NCI-H2196 treated with DMSO at 0.1 percent for 48 hours (cell line): Measurements from ENCODE around the gene AHNAK.
A peak's percentile ranks its signal among the peaks of the same experiment; 100 is the strongest.
"Not testable (repeated sequence)": the region's sequence is repeated elsewhere in the genome, so short reads cannot be mapped to it uniquely, and the experiment has no call there.

ENCODE experiments used
- DNase-seq: peaks from one replicate; lab custom pipeline; 2025; ENCODE audit not compliant: unreplicated experiment; lab: John Stamatoyannopoulos, UW

The AHNAK gene, protein sequence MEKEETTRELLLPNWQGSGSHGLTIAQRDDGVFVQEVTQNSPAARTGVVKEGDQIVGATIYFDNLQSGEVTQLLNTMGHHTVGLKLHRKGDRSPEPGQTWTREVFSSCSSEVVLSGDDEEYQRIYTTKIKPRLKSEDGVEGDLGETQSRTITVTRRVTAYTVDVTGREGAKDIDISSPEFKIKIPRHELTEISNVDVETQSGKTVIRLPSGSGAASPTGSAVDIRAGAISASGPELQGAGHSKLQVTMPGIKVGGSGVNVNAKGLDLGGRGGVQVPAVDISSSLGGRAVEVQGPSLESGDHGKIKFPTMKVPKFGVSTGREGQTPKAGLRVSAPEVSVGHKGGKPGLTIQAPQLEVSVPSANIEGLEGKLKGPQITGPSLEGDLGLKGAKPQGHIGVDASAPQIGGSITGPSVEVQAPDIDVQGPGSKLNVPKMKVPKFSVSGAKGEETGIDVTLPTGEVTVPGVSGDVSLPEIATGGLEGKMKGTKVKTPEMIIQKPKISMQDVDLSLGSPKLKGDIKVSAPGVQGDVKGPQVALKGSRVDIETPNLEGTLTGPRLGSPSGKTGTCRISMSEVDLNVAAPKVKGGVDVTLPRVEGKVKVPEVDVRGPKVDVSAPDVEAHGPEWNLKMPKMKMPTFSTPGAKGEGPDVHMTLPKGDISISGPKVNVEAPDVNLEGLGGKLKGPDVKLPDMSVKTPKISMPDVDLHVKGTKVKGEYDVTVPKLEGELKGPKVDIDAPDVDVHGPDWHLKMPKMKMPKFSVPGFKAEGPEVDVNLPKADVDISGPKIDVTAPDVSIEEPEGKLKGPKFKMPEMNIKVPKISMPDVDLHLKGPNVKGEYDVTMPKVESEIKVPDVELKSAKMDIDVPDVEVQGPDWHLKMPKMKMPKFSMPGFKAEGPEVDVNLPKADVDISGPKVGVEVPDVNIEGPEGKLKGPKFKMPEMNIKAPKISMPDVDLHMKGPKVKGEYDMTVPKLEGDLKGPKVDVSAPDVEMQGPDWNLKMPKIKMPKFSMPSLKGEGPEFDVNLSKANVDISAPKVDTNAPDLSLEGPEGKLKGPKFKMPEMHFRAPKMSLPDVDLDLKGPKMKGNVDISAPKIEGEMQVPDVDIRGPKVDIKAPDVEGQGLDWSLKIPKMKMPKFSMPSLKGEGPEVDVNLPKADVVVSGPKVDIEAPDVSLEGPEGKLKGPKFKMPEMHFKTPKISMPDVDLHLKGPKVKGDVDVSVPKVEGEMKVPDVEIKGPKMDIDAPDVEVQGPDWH (N-terminal part only)

GRCh38 chr11:62546244-62546928 is at the start of gene AHNAK:
AHNAK (minus strand) TSS chr11:62546806; CDS start chr11:62536098, 10,708 bp downstream.
- no peak for DNase-seq

DNA sequence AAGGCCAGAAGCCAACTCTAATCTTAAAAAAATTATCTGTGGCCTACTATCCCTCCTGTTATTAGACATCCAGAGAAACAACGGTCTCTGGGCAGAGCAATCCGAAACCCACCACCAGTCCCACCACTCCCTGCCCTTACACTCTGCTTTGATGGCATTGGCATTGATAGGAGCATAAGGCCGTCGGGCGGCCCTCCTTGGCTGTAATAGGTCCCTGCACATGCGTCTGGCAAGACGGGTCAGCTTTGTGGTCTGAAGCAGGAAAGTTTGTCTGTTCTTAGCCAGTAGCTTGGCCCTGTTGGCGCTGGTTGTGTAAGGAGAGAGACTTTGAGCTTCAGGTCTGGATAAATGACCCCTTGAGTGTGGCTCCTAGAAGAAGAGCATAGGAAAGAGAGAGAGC is 48.5 kb upstream of the AHNAK start:
- no peak for DNase-seq

- peak; percentile 55 for DNase-seq
Measured at GRCh38 chr11:62593434-62594044, 46.9 kb upstream of the AHNAK start.

GRCh38 chr11:62592989-62593421 is 46.4 kb upstream of the AHNAK start:
- no peak for DNase-seq

DNA sequence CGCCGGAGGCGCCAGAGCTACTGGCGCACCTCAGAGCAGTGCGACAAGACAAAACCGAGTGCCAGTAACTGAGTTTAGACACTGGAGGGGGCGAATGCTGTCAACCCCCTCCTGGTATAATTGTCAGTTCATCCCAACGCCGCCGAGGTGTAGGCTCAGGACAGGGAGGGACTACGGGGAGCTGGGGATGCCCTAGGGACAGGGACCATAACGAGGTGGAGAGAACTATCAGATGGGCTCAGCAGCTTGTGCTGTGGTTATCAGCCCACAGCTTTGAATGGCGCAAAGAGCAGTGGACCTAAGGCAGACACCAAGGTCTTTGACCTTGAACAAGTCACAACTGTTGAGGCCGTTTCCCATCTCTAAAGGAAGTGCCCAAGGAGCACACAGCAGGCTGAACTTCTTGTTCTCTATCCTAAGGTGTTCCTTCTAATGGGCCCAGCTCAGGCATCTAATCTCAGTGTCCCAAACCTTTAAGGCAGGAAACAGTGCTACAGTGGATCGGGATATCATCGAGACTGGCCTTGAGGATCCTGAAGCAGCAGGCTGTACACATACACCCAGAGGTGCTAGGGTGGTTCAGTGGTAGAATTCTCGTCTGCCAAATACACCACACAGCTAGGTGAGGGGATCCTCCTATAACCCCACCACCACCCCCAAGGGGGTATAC is 45.7 kb upstream of the AHNAK start:
- no peak for DNase-seq

- peak; percentile 97 for DNase-seq
Measured at GRCh38 chr11:62591448-62592145, 45.0 kb upstream of the AHNAK start, which contains the start of gene TUT1. TUT1 (minus strand) TSS chr11:62591523; CDS start chr11:62591485, 38 bp downstream.

GRCh38 chr11:62588966-62589637 is 42.5 kb upstream of the AHNAK start:
- no peak for DNase-seq

DNA sequence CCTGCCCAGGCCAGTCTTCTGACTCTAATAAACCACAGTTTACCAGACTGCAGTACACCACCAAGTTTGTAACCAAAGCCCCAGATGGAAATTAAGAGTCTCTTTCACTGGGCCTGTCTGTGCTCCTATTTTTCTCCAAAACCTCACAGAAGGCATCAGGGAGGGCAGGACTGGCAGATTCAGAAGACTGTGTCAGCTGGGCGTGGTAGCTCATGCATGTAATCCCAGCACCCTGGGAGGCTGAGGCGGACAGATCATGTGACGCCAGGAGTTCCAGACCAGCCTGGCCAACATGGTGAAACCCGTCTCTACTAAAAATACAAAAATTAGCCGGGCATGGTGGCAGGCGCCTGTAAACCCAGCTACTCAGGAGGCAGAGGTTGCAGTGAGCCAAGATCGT is 38.8 kb upstream of the AHNAK start:
- not testable (repeated sequence) for DNase-seq

DNA sequence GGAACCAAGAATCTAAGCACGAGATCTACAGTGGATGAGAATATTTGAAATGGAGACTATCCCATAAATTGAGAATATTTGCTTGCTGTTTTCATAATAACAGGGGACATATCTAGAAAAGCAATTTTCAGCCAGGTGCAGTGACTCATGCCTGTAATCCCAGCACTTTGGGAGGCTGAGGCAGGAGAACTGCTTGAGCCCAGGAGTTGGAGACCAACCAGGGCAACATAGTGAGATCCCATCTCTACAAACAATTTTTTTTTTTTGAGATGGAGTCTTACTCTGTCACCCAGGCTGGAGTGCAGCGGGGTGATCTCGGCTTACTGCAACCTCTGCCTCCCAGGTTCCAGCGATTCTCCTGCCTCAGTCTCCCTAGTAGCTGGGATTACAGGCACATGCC is 35.1 kb upstream of the AHNAK start:
- not testable (repeated sequence) for DNase-seq

GRCh38 chr11:62580959-62581715 is 34.5 kb upstream of the AHNAK start:
- DNase-seq: no peak

DNA sequence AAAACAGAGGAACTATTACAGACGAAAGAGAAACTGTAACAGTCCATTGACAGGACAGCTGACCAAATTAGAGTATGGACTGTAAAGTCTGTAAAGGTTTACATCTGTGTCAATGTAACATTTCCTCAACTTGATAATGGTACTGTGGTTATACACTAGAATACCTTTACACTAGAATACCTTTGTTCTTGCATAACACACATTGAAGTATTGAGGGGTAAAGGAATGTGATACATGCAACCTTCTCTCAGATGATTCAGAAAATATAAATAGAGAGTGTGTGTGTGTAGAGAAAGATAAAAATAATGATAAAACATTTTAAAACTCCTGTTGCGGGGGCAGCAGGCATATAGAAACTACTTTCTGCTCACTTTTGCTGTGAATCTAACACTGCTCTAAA is 32.6 kb upstream of the AHNAK start:
- no peak for DNase-seq

- DNase-seq: no peak
Measured at GRCh38 chr11:62578541-62578940, 31.9 kb upstream of the AHNAK start.

- DNase-seq: no peak
Measured at GRCh38 chr11:62577046-62577714, 30.6 kb upstream of the AHNAK start.

DNA sequence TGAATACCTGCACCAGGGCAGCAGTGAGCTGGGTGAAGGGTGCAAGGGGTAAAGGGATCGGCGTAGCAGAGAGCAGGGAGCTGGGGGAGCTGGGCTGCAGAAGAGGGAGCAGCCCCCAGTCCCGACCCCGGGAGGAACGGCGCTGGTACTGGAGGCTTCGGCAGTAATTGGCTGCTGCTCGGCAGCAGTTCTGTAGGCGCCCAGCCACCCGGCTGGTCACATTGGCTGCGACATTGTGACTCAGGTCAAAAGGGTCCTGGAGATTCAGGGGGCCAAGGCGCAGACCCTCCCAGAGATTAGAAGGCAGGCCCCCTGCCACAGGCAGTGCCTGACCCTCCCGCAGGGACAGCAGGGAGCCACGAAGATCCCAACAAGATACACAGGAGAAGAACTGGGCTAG is 29.2 kb upstream of the AHNAK start:
- DNase-seq: no peak

GRCh38 chr11:62575156-62575555 is 28.6 kb upstream of the AHNAK start:
- no peak for DNase-seq

- DNase-seq: no peak
Measured at GRCh38 chr11:62574363-62575071, 27.9 kb upstream of the AHNAK start.
